ENCODE measurements around the gene GPRIN2.

- no peak for TF ChIP-seq POLR2AphosphoS5 (IDR thresholded peaks at IDR 0.05; ENCODE audit: low read depth)
- TF ChIP-seq, protein P1, sequence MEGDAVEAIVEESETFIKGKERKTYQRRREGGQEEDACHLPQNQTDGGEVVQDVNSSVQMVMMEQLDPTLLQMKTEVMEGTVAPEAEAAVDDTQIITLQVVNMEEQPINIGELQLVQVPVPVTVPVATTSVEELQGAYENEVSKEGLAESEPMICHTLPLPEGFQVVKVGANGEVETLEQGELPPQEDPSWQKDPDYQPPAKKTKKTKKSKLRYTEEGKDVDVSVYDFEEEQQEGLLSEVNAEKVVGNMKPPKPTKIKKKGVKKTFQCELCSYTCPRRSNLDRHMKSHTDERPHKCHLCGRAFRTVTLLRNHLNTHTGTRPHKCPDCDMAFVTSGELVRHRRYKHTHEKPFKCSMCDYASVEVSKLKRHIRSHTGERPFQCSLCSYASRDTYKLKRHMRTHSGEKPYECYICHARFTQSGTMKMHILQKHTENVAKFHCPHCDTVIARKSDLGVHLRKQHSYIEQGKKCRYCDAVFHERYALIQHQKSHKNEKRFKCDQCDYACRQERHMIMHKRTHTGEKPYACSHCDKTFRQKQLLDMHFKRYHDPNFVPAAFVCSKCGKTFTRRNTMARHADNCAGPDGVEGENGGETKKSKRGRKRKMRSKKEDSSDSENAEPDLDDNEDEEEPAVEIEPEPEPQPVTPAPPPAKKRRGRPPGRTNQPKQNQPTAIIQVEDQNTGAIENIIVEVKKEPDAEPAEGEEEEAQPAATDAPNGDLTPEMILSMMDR (IDR thresholded peaks at IDR 0.05; ENCODE audit: insufficient read depth, low read length): no peak
- TF ChIP-seq GABPA (IDR thresholded peaks at IDR 0.05; ENCODE audit: low read depth): no peak
- TF ChIP-seq, protein P2, sequence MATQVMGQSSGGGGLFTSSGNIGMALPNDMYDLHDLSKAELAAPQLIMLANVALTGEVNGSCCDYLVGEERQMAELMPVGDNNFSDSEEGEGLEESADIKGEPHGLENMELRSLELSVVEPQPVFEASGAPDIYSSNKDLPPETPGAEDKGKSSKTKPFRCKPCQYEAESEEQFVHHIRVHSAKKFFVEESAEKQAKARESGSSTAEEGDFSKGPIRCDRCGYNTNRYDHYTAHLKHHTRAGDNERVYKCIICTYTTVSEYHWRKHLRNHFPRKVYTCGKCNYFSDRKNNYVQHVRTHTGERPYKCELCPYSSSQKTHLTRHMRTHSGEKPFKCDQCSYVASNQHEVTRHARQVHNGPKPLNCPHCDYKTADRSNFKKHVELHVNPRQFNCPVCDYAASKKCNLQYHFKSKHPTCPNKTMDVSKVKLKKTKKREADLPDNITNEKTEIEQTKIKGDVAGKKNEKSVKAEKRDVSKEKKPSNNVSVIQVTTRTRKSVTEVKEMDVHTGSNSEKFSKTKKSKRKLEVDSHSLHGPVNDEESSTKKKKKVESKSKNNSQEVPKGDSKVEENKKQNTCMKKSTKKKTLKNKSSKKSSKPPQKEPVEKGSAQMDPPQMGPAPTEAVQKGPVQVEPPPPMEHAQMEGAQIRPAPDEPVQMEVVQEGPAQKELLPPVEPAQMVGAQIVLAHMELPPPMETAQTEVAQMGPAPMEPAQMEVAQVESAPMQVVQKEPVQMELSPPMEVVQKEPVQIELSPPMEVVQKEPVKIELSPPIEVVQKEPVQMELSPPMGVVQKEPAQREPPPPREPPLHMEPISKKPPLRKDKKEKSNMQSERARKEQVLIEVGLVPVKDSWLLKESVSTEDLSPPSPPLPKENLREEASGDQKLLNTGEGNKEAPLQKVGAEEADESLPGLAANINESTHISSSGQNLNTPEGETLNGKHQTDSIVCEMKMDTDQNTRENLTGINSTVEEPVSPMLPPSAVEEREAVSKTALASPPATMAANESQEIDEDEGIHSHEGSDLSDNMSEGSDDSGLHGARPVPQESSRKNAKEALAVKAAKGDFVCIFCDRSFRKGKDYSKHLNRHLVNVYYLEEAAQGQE (IDR thresholded peaks at IDR 0.05; ENCODE audit: insufficient replicate concordance, low read depth): no peak
- TF ChIP-seq SPI1 (IDR thresholded peaks at IDR 0.05; ENCODE audit: borderline replicate concordance, low read depth): no peak
These were observed 40.7 kb downstream of the GPRIN2 start for GRCh38 chr10:46515793-46516192.

Measured in HL-60 (cell line).